ENCODE results near the gene ZP3. TPM values are rescaled to one million over a fixed set of nuclear protein-coding genes. Genes with fewer than 3 reads are reported as not detected.

The ZP3 gene
- total and polyA plus RNA-seq, 4 donors, result 0.25 to 0.47 (median 0.44) TPM

- H3K9me3 ChIP-seq (ENCODE audit: control insufficient read depth in 4 of 4, low read length in 3 of 4), result no peaks in the 10 kb centered on the region
- no peak for DNase-seq (ENCODE audit: low spot score)
- no peaks in the 10 kb centered on the region for H3K27me3 ChIP-seq (ENCODE audit: control insufficient read depth in 4 of 4, insufficient read depth in 4 of 4, low read length in 3 of 4)
- H3K36me3 ChIP-seq (ENCODE audit: control insufficient read depth in 4 of 4, insufficient read depth in 3 of 4, low read depth in 1 of 4, low read length in 3 of 4), result no peaks in the 10 kb centered on the region
- no peak overlapping the region for H3K9ac ChIP-seq (ENCODE audit: low read depth in 1 of 2, low read length in 2 of 2)
- peak overlapping the region in 1 of 2 donors; percentile 11 for H3K27ac ChIP-seq (ENCODE audit: low read depth in 1 of 2, low read length in 2 of 2)
- WGBS, result 95% methylated on average over 7 of the region's 7 CpGs
- no peak overlapping the region for H3K4me3 ChIP-seq (ENCODE audit: low read depth in 1 of 3, low read length in 3 of 3)
- peaks cover 0 to 6% (median 3%) of the 10 kb centered on the region in 4 donors for H3K4me1 ChIP-seq (ENCODE audit: control insufficient read depth in 4 of 4, insufficient read depth in 4 of 4, low read length in 3 of 4)
- TF ChIP-seq FOXA1 (IDR thresholded peaks at IDR 0.05) (no peak), RXRA (IDR thresholded peaks at IDR 0.05) (no peak), HNF4G (IDR thresholded peaks at IDR 0.05) (no peak), FOXA2 (IDR thresholded peaks at IDR 0.05) (no peak)
These were observed 42.9 kb upstream of the ZP3 start for GRCh38 chr7:76381814-76382213.

- Histone ChIP-seq H3K27me3 (ENCODE audit: control insufficient read depth in 4 of 4, insufficient read depth in 4 of 4, low read length in 3 of 4) (no peaks in the 10 kb centered on the region), H3K4me3 (ENCODE audit: low read depth in 1 of 3, low read length in 3 of 3) (no peak overlapping the region), H3K9me3 (ENCODE audit: control insufficient read depth in 4 of 4, low read length in 3 of 4) (no peaks in the 10 kb centered on the region), H3K9ac (ENCODE audit: low read depth in 1 of 2, low read length in 2 of 2) (no peak overlapping the region), H3K27ac (ENCODE audit: low read depth in 1 of 2, low read length in 2 of 2) (no peak overlapping the region), H3K36me3 (ENCODE audit: control insufficient read depth in 4 of 4, insufficient read depth in 3 of 4, low read depth in 1 of 4, low read length in 3 of 4) (no peaks in the 10 kb centered on the region), H3K4me1 (ENCODE audit: control insufficient read depth in 4 of 4, insufficient read depth in 4 of 4, low read length in 3 of 4) (peaks cover 0 to 6% (median 3%) of the 10 kb centered on the region in 4 donors)
- 86% methylated on average over 13 of the region's 13 CpGs for WGBS
- TF ChIP-seq HNF4A (conservative IDR thresholded peaks at IDR 0.05) (no peak), RXRA (IDR thresholded peaks at IDR 0.05) (no peak), MAX (IDR thresholded peaks at IDR 0.05) (no peak), HNF4G (IDR thresholded peaks at IDR 0.05) (no peak), SP1 (IDR thresholded peaks at IDR 0.05) (no peak), FOXA1 (IDR thresholded peaks at IDR 0.05) (no peak), FOXA2 (IDR thresholded peaks at IDR 0.05) (no peak), REST (IDR thresholded peaks at IDR 0.05) (no peak), NR2F2 (IDR thresholded peaks at IDR 0.05) (no peak)
- DNase-seq (ENCODE audit: low spot score), result no peak
These were observed 41.4 kb upstream of the ZP3 start for GRCh38 chr7:76383089-76383944.

GRCh38 chr7:76386691-76387260 lies 38.0 kb upstream of the ZP3 start:
- H3K27ac ChIP-seq (ENCODE audit: low read depth in 1 of 2, low read length in 2 of 2), result no peak overlapping the region
- no peak overlapping the region for H3K9ac ChIP-seq (ENCODE audit: low read depth in 1 of 2, low read length in 2 of 2)
- H3K9me3 ChIP-seq (ENCODE audit: control insufficient read depth in 4 of 4, low read length in 3 of 4), result no peaks in the 10 kb centered on the region
- H3K36me3 ChIP-seq (ENCODE audit: control insufficient read depth in 4 of 4, insufficient read depth in 3 of 4, low read depth in 1 of 4, low read length in 3 of 4), result no peaks in the 10 kb centered on the region
- DNase-seq (ENCODE audit: low spot score), result no peak
- peaks cover 0 to 2% (median 0%) of the 10 kb centered on the region in 4 donors for H3K4me1 ChIP-seq (ENCODE audit: control insufficient read depth in 4 of 4, insufficient read depth in 4 of 4, low read length in 3 of 4)
- WGBS, result 89% methylated on average over 11 of the region's 11 CpGs
- H3K4me3 ChIP-seq (ENCODE audit: low read depth in 1 of 3, low read length in 3 of 3), result no peak overlapping the region
- H3K27me3 ChIP-seq (ENCODE audit: control insufficient read depth in 4 of 4, insufficient read depth in 4 of 4, low read length in 3 of 4), result no peaks in the 10 kb centered on the region
- no peak for TF ChIP-seq FOXA2 (IDR thresholded peaks at IDR 0.05)
- TF ChIP-seq ZBTB33 (IDR thresholded peaks at IDR 0.05), result no peak
- TF ChIP-seq TAF1 (conservative IDR thresholded peaks at IDR 0.05), result no peak
- TF ChIP-seq REST (IDR thresholded peaks at IDR 0.05), result no peak
- TF ChIP-seq YY1 (IDR thresholded peaks at IDR 0.05), result no peak
- TF ChIP-seq NR2F2 (IDR thresholded peaks at IDR 0.05), result no peak
- no peak for TF ChIP-seq GABPA (IDR thresholded peaks at IDR 0.05 in 1 of 2, conservative IDR thresholded peaks at IDR 0.05 in 1 of 2)
- TF ChIP-seq JUND (IDR thresholded peaks at IDR 0.05), result no peak
- no peak for TF ChIP-seq ATF3 (IDR thresholded peaks at IDR 0.05)
